Esophagus muscularis mucosa (tissue), 4 donors: Measurements from ENCODE around the gene STOX2. TPM values are rescaled to one million over a fixed set of nuclear protein-coding genes. Genes with fewer than 3 reads are reported as not detected.
"Not testable (repeated sequence)": the region's sequence is repeated elsewhere in the genome, so short reads cannot be mapped to it uniquely, and the experiment has no call there.

ENCODE experiments used
- DNase-seq: peaks from one replicate; pipeline ENCODE4 v3.0.0-alpha.2; 2017; ENCODE audit errors: extremely low spot score
- H3K27ac ChIP-seq, 4 donors: fragments of 200-600 bp; sonication (generic); replicated peaks in 1 of 4; 1 replicate in 3 of 4; 2 replicates in 1 of 4; pipeline ENCODE4 v1.5.1; 2016 to 2019; ENCODE audit warnings: mild to moderate bottlenecking in 1 of 4
- H3K27me3 ChIP-seq, 4 donors: fragments of 200-600 bp; sonication (generic); one replicate each; pipeline versions ENCODE4 v1.5.1 to v1.6.0; 2016 to 2019
- H3K36me3 ChIP-seq, 4 donors: fragments of 200-600 bp; sonication (generic); one replicate each; pipeline ENCODE4 v1.5.1; 2016 to 2019
- H3K4me1 ChIP-seq, 4 donors: fragments of 200-600 bp; sonication (generic); one replicate each; pipeline ENCODE4 v1.5.1; 2016 to 2019
- H3K4me3 ChIP-seq, 4 donors: fragments of 200-600 bp; sonication (generic); 1 replicate in 2 of 4; 2 replicates in 2 of 4; pipeline ENCODE4 v1.5.1; 2016 to 2019; ENCODE audit warnings: mild to moderate bottlenecking in 4 of 4, moderate library complexity in 1 of 4
- H3K9me3 ChIP-seq, 4 donors: fragments of 200-600 bp; sonication (generic); 1 replicate in 3 of 4; 2 replicates in 1 of 4; pipeline ENCODE4 v1.5.1; 2016 to 2019
- CTCF ChIP-seq, 3 experiments: fragments of 200-600 bp in 2 of 3; fragments of 450-650 bp in 1 of 3; sonication (generic) in 2 of 3; IDR thresholded peaks; one replicate each; pipeline ENCODE4 v1.5.1; 2017 to 2019; ENCODE audit warnings: antibody characterized with exemption in 3 of 3, mild to moderate bottlenecking in 2 of 3, moderate library complexity in 1 of 3
- EP300 ChIP-seq: sonication (generic); formaldehyde crosslinking; IDR thresholded peaks from one replicate; pipeline ENCODE4 v1.6.1; 2017; ENCODE audit warnings: antibody characterized with exemption
- POLR2A ChIP-seq: fragments of 450-650 bp; IDR thresholded peaks from one replicate; pipeline ENCODE4 v1.6.1; 2017; ENCODE audit warnings: antibody characterized with exemption, moderate library complexity, mild to moderate bottlenecking, low read depth
- POLR2AphosphoS5 ChIP-seq, 2 donors: sonication (generic); formaldehyde crosslinking; IDR thresholded peaks; one replicate each; pipeline ENCODE4 v1.6.1; 2017; ENCODE audit warnings: antibody characterized with exemption in 2 of 2
- WGBS: methylation state at CpG from one replicate; pipeline ENCODE4 v1.1.5; 2018; 5-methylcytosine and 5-hydroxymethylcytosine counted together
- intact Hi-C: fragments of 100-400 bp; cut with DNase I; formaldehyde crosslinking; loops from one replicate; pipeline ENCODE4 v1.15.1; 2023
- total RNA-seq, 4 donors: library from RNA; depleted of rRNA; stranded (reverse); fragments of >200 nt; gene quantifications; one replicate each; pipeline versions ENCODE4 v1.1.0 to v1.2.1, GENCODE V29; 2016

Gene STOX2
- total RNA-seq, 4 donors from 2014 or later: 7.0 to 11.7 (median 10.5) TPM

DNA sequence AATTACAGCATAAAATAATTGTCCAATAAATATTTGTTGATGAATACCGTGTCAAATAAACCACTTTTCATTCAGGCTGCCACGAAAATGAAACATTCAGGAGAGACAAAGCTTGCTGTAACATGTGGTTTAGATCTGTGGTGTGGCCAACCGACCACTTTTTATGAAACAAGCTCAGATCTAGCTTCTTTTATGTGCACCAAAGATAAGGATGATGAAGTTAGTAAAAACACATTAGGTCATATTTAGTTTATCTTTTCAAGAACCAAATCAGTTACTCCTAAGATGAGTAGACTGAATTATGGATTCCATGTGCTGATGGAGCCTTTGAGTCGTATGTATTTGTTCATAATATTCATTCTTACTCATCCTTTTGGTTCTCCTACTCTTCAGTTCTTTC, 35.8 kb downstream of the STOX2 start:
- Histone ChIP-seq H3K27ac (no peak overlapping the region), H3K27me3 (no peaks in the 10 kb centered on the region), H3K9me3 (no peaks in the 10 kb centered on the region), H3K4me3 (no peak overlapping the region), H3K4me1 (peaks cover 8 to 14% (median 11%) of the 10 kb centered on the region in 4 donors), H3K36me3 (no peaks in the 10 kb centered on the region)
- DNase-seq: no peak
- WGBS: 71% methylated on average over 4 of the region's 4 CpGs
- TF ChIP-seq POLR2A (no peak), CTCF (IDR thresholded peaks at IDR 0.05) (no peak), EP300 (no peak), POLR2AphosphoS5 (IDR thresholded peaks at IDR 0.05) (no peak)
- intact Hi-C loops: no loop called here

- TF ChIP-seq EP300: no peak
- TF ChIP-seq POLR2AphosphoS5 (IDR thresholded peaks at IDR 0.05): no peak
- no peak for TF ChIP-seq POLR2A
- no peak for TF ChIP-seq CTCF (IDR thresholded peaks at IDR 0.05)
- no peaks in the 10 kb centered on the region for H3K36me3 ChIP-seq
- DNase-seq: no peak
- H3K9me3 ChIP-seq: no peaks in the 10 kb centered on the region
- H3K27me3 ChIP-seq: no peaks in the 10 kb centered on the region
- intact Hi-C loops: no loop called here
- no peak overlapping the region for H3K27ac ChIP-seq
- no peak overlapping the region for H3K4me3 ChIP-seq
- H3K4me1 ChIP-seq: peaks cover 0 to 3% (median 1%) of the 10 kb centered on the region in 4 donors
Observed at GRCh38 chr4:183941964-183942363, 36.9 kb downstream of the STOX2 start.

GRCh38 chr4:183945741-183946140, 40.6 kb downstream of the STOX2 start:
- 83% methylated on average over 8 of the region's 8 CpGs for WGBS
- DNase-seq: no peak
- no peaks in the 10 kb centered on the region for H3K9me3 ChIP-seq
- no peak overlapping the region for H3K4me3 ChIP-seq
- no peaks in the 10 kb centered on the region for H3K36me3 ChIP-seq
- H3K27ac ChIP-seq: no peak overlapping the region
- H3K4me1 ChIP-seq: peaks cover 0 to 5% (median 0%) of the 10 kb centered on the region in 4 donors
- TF ChIP-seq POLR2A (no peak), EP300 (no peak), POLR2AphosphoS5 (IDR thresholded peaks at IDR 0.05) (no peak), CTCF (IDR thresholded peaks at IDR 0.05) (no peak)
- no peaks in the 10 kb centered on the region for H3K27me3 ChIP-seq
- intact Hi-C loops: no loop called here

- Histone ChIP-seq H3K4me3 (no peak overlapping the region), H3K4me1 (peaks cover 0 to 5% (median 0%) of the 10 kb centered on the region in 4 donors), H3K9me3 (no peaks in the 10 kb centered on the region), H3K36me3 (no peaks in the 10 kb centered on the region), H3K27ac (no peak overlapping the region), H3K27me3 (no peaks in the 10 kb centered on the region)
- TF ChIP-seq CTCF (IDR thresholded peaks at IDR 0.05) (no peak), EP300 (no peak), POLR2A (no peak), POLR2AphosphoS5 (IDR thresholded peaks at IDR 0.05) (no peak)
- intact Hi-C loops: no loop called here
- 93% methylated on average over 8 of the region's 8 CpGs for WGBS
- DNase-seq: no peak
Observed at GRCh38 chr4:183950536-183950935, 45.4 kb downstream of the STOX2 start.

- H3K36me3 ChIP-seq, H3K4me3 ChIP-seq, DNase-seq, H3K27ac ChIP-seq, intact Hi-C loops, H3K27me3 ChIP-seq, H3K4me1 ChIP-seq, H3K9me3 ChIP-seq: not testable (repeated sequence)
- 100% methylated on average over 1 of the region's 1 CpG for WGBS
Observed at GRCh38 chr4:183952652-183953051, 47.5 kb downstream of the STOX2 start.
